Ishikawa (cell line): ENCODE results near the gene KIF16B.

Source experiments
- CEBPB ChIP-seq: IDR thresholded peaks from 2 replicates; pipeline ENCODE4 v1.6.1; 2012
- CREB1 ChIP-seq: IDR thresholded peaks from 2 replicates; pipeline ENCODE4 v1.6.1; 2012; ENCODE audit warnings: low read depth
- EGR1 ChIP-seq: IDR thresholded peaks from 2 replicates; pipeline ENCODE4 v1.6.1; 2012
- EP300 ChIP-seq: IDR thresholded peaks from 2 replicates; pipeline ENCODE4 v1.6.1; 2012; ENCODE audit warnings: borderline replicate concordance
- FOXM1 ChIP-seq: IDR thresholded peaks from 2 replicates; pipeline ENCODE4 v1.6.1; 2012; ENCODE audit warnings: low read depth, borderline replicate concordance
- MAX ChIP-seq: IDR thresholded peaks from 2 replicates; pipeline ENCODE4 v1.6.1; 2012
- NFIC ChIP-seq: IDR thresholded peaks from 2 replicates; pipeline ENCODE4 v1.6.1; 2012
- RAD21 ChIP-seq: IDR thresholded peaks from 2 replicates; pipeline ENCODE4 v1.6.1; 2012; ENCODE audit warnings: low read depth
- REST ChIP-seq: IDR thresholded peaks from 2 replicates; pipeline ENCODE4 v1.6.1; 2012; ENCODE audit warnings: low read depth, mild to moderate bottlenecking
- TAF1 ChIP-seq: IDR thresholded peaks from 2 replicates; pipeline ENCODE4 v1.6.1; 2012; ENCODE audit warnings: low read depth, mild to moderate bottlenecking
- TCF12 ChIP-seq: IDR thresholded peaks from 2 replicates; pipeline ENCODE4 v1.6.1; 2012; ENCODE audit warnings: low read depth
- TEAD4 ChIP-seq: IDR thresholded peaks from 2 replicates; pipeline ENCODE4 v1.6.1; 2012
- USF1 ChIP-seq: IDR thresholded peaks from 2 replicates; pipeline ENCODE4 v1.6.1; 2012
- YY1 ChIP-seq: IDR thresholded peaks from 2 replicates; pipeline ENCODE4 v1.6.1; 2012; ENCODE audit warnings: low read depth
- ZBTB7A ChIP-seq: IDR thresholded peaks from 2 replicates; pipeline ENCODE4 v1.6.1; 2012; ENCODE audit warnings: low read depth

KIF16B gene

GRCh38 chr20:16515046-16515445 lies 58.2 kb downstream of the KIF16B start:
- TF ChIP-seq TCF12 = no peak
- no peak for TF ChIP-seq REST
- TF ChIP-seq EP300 = no peak
- no peak for TF ChIP-seq FOXM1
- TF ChIP-seq CEBPB = no peak
- no peak for TF ChIP-seq TEAD4
- no peak for TF ChIP-seq CREB1
- no peak for TF ChIP-seq USF1
- no peak for TF ChIP-seq YY1
- no peak for TF ChIP-seq NFIC
- no peak for TF ChIP-seq TAF1
- TF ChIP-seq RAD21 = no peak
- no peak for TF ChIP-seq ZBTB7A
- no peak for TF ChIP-seq MAX
- TF ChIP-seq EGR1 = no peak

GRCh38 chr20:16514140-16514539 lies 59.1 kb downstream of the KIF16B start:
- TF ChIP-seq EP300 = no peak
- TF ChIP-seq FOXM1 = no peak
- TF ChIP-seq CEBPB = no peak
- no peak for TF ChIP-seq USF1
- TF ChIP-seq YY1 = no peak
- TF ChIP-seq TAF1 = no peak
- TF ChIP-seq RAD21 = no peak
- no peak for TF ChIP-seq NFIC
- TF ChIP-seq MAX = no peak
- TF ChIP-seq TEAD4 = no peak
- no peak for TF ChIP-seq EGR1
- TF ChIP-seq CREB1 = no peak
- no peak for TF ChIP-seq TCF12
- TF ChIP-seq REST = no peak
- TF ChIP-seq ZBTB7A = no peak

- TF ChIP-seq EGR1 (no peak), NFIC (no peak), TCF12 (no peak), MAX (no peak), RAD21 (no peak), FOXM1 (no peak), EP300 (no peak)
Observed at GRCh38 chr20:16505894-16506293, 67.4 kb downstream of the KIF16B start.

GRCh38 chr20:16501301-16501700 lies 71.9 kb downstream of the KIF16B start:
- TF ChIP-seq TEAD4 = no peak
- TF ChIP-seq NFIC = no peak
- TF ChIP-seq TAF1 = no peak
- TF ChIP-seq REST = no peak

GRCh38 chr20:16500197-16500596 lies 73.1 kb downstream of the KIF16B start:
- TF ChIP-seq FOXM1 = no peak
- TF ChIP-seq EGR1 = no peak
- TF ChIP-seq MAX = no peak
- TF ChIP-seq TCF12 = no peak
- TF ChIP-seq ZBTB7A = no peak
- no peak for TF ChIP-seq CREB1
- no peak for TF ChIP-seq EP300
- no peak for TF ChIP-seq REST
- no peak for TF ChIP-seq RAD21
- no peak for TF ChIP-seq YY1
- no peak for TF ChIP-seq TAF1
- no peak for TF ChIP-seq NFIC
- TF ChIP-seq CEBPB = no peak
- TF ChIP-seq TEAD4 = no peak
- no peak for TF ChIP-seq USF1
